GM19438 (cell line): ENCODE results near the gene PKD1L1.
A peak's percentile ranks its signal among the peaks of the same experiment; 100 is the strongest.
"Not testable (repeated sequence)": the region's sequence is repeated elsewhere in the genome, so short reads cannot be mapped to it uniquely, and the experiment has no call there.

Experiments
- ATAC-seq: cut with Tn5 transposase; IDR thresholded peaks from one replicate; pipeline ENCODE4 v1.9.1; 2021; ENCODE audit warnings: low read depth; ENCODE audit not compliant: unreplicated experiment

Gene PKD1L1

GRCh38 chr7:47948141-47948790, at the start of gene PKD1L1:
PKD1L1 (minus strand) TSS chr7:47948466; CDS start chr7:47948440, 26 bp downstream.
- ATAC-seq, result no peak

- ATAC-seq, result no peak
These were observed 44.2 kb upstream of the PKD1L1 start for GRCh38 chr7:47992446-47992845.

GRCh38 chr7:47991741-47992311, 43.6 kb upstream of the PKD1L1 start:
- peak; percentile 99 for ATAC-seq

- ATAC-seq, result no peak
These were observed 43.0 kb upstream of the PKD1L1 start for GRCh38 chr7:47991270-47991669.

- no peak for ATAC-seq
These were observed 42.3 kb upstream of the PKD1L1 start for GRCh38 chr7:47990592-47990991.

GRCh38 chr7:47989607-47990400, 41.5 kb upstream of the PKD1L1 start:
- not testable (repeated sequence) for ATAC-seq

GRCh38 chr7:47988496-47989386, 40.5 kb upstream of the PKD1L1 start:
- ATAC-seq, result no peak

- ATAC-seq, result no peak
These were observed 34.3 kb upstream of the PKD1L1 start for GRCh38 chr7:47982610-47983009.

- not testable (repeated sequence) for ATAC-seq
These were observed 32.4 kb upstream of the PKD1L1 start for GRCh38 chr7:47980648-47981047.

GRCh38 chr7:47979832-47980181, 31.5 kb upstream of the PKD1L1 start:
- ATAC-seq, result no peak

GRCh38 chr7:47979145-47979831, 31.0 kb upstream of the PKD1L1 start, which contains the start of gene HUS1:
HUS1 (minus strand) TSS chr7:47979615; CDS start chr7:47979519, 96 bp downstream.
- ATAC-seq, result peak; percentile 99

- no peak for ATAC-seq
These were observed 30.5 kb upstream of the PKD1L1 start for GRCh38 chr7:47978790-47979144.

- no peak for ATAC-seq
These were observed 25.5 kb upstream of the PKD1L1 start for GRCh38 chr7:47973739-47974138.

GRCh38 chr7:47970761-47971160, 22.5 kb upstream of the PKD1L1 start:
- ATAC-seq, result no peak

- peak; percentile 65 for ATAC-seq
These were observed 20.8 kb upstream of the PKD1L1 start for GRCh38 chr7:47968847-47969774.

GRCh38 chr7:47967708-47968107, 19.4 kb upstream of the PKD1L1 start:
- ATAC-seq, result no peak

- no peak for ATAC-seq
These were observed 18.9 kb upstream of the PKD1L1 start for GRCh38 chr7:47967123-47967522.

GRCh38 chr7:47965456-47965855, 17.2 kb upstream of the PKD1L1 start:
- no peak for ATAC-seq

- ATAC-seq, result no peak
These were observed 14.0 kb upstream of the PKD1L1 start for GRCh38 chr7:47962262-47962661.
